DOHH2 (cell line): Measurements from ENCODE around the gene DDX59.

ENCODE experiments used
- H3F3A ChIP-seq: fragments of 200-600 bp; sonication (generic), shearing (Covaris generic); 2 replicates; pipeline ENCODE4 v1.6.0; 2016; ENCODE audit warnings: antibody characterized with exemption, mild to moderate bottlenecking; ENCODE audit not compliant: control insufficient read depth, insufficient read depth
- H3K27ac ChIP-seq: fragments of 200-600 bp; sonication (generic); 2 replicates; pipeline ENCODE4 v1.5.1; 2014; ENCODE audit warnings: low read depth, mild to moderate bottlenecking, low read length, moderate library complexity
- H3K27me3 ChIP-seq: fragments of 200-600 bp; sonication (generic); 2 replicates; pipeline ENCODE4 v1.6.1; 2014; ENCODE audit warnings: mild to moderate bottlenecking, low read length, mixed read lengths; ENCODE audit not compliant: control insufficient read depth
- H3K36me3 ChIP-seq: fragments of 200-600 bp; sonication (generic); 2 replicates; pipeline ENCODE4 v1.6.1; 2014; ENCODE audit warnings: mild to moderate bottlenecking, low read length, moderate library complexity, mixed read lengths; ENCODE audit not compliant: control insufficient read depth
- H3K4me1 ChIP-seq: fragments of 200-600 bp; sonication (generic); 2 replicates; pipeline ENCODE4 v1.6.1; 2014; ENCODE audit warnings: mild to moderate bottlenecking, low read length, mixed read lengths; ENCODE audit not compliant: control insufficient read depth
- H3K4me2 ChIP-seq: fragments of 200-600 bp; sonication (generic); 2 replicates; pipeline ENCODE4 v1.6.0; 2014; ENCODE audit warnings: mild to moderate bottlenecking, low read length, moderate library complexity
- H3K4me3 ChIP-seq: fragments of 200-600 bp; sonication (generic); 2 replicates; pipeline ENCODE4 v1.5.1; 2014; ENCODE audit warnings: mild to moderate bottlenecking, low read length, mixed read lengths
- H3K79me2 ChIP-seq: fragments of 200-600 bp; sonication (generic); 2 replicates; pipeline ENCODE4 v1.6.1; 2014; ENCODE audit warnings: mild to moderate bottlenecking, low read length, mixed read lengths; ENCODE audit not compliant: control insufficient read depth
- H3K9me2 ChIP-seq: fragments of 200-600 bp; sonication (generic); replicated peaks from 2 replicates; pipeline ENCODE4 v1.6.1; 2014; ENCODE audit warnings: mild to moderate bottlenecking, low read length, mixed read lengths; ENCODE audit not compliant: control insufficient read depth
- H3K9me3 ChIP-seq: fragments of 200-600 bp; sonication (generic); 2 replicates; pipeline ENCODE4 v1.6.1; 2014; ENCODE audit warnings: antibody characterized with exemption, low read length, mixed read lengths; ENCODE audit not compliant: control insufficient read depth, insufficient read depth
- H4K20me1 ChIP-seq: fragments of 200-600 bp; sonication (generic); 2 replicates; pipeline ENCODE4 v1.6.0; 2014; ENCODE audit warnings: low read depth, mild to moderate bottlenecking, antibody characterized with exemption, low read length, moderate library complexity; ENCODE audit not compliant: control insufficient read depth, insufficient read depth
- CTCF ChIP-seq: fragments of 200-600 bp; sonication (generic); IDR thresholded peaks from one replicate; pipeline ENCODE4 v1.5.1; 2014; ENCODE audit warnings: antibody characterized with exemption, mild to moderate bottlenecking, low read depth, low read length; ENCODE audit not compliant: poor library complexity, severe bottlenecking
- EZH2phosphoT487 ChIP-seq: fragments of 200-600 bp; sonication (generic); IDR thresholded peaks from 2 replicates; pipeline ENCODE4 v1.6.1; 2017; ENCODE audit warnings: borderline replicate concordance, mild to moderate bottlenecking, antibody characterized with exemption, low read length, moderate library complexity, mixed read lengths

DDX59 gene

GRCh38 chr1:200706111-200706814 is 36.6 kb upstream of the DDX59 start:
- Histone ChIP-seq H3K4me3 (no peak overlapping the region), H3K27ac (no peak overlapping the region), H3K4me2 (no peak overlapping the region), H3K4me1 (no peaks in the 10 kb centered on the region), H3K9me3 (no peaks in the 10 kb centered on the region), H3K36me3 (no peaks in the 10 kb centered on the region), H3F3A (no peaks in the 10 kb centered on the region), H3K9me2 (no peaks in the 10 kb centered on the region), H3K79me2 (no peaks in the 10 kb centered on the region), H4K20me1 (no peaks in the 10 kb centered on the region), H3K27me3 (peaks cover 3% of the 10 kb centered on the region; the same call in 1 of the 2 replicates)
- no peak for TF ChIP-seq EZH2phosphoT487

- Histone ChIP-seq H3K36me3 (no peaks in the 10 kb centered on the region), H3K27ac (no peak overlapping the region)
- no peak for TF ChIP-seq CTCF
- TF ChIP-seq EZH2phosphoT487: no peak
Observed at GRCh38 chr1:200704986-200705500, 35.3 kb upstream of the DDX59 start.

GRCh38 chr1:200699871-200700270 is 30.2 kb upstream of the DDX59 start:
- TF ChIP-seq EZH2phosphoT487 (no peak), CTCF (no peak)
- H3K36me3 ChIP-seq: no peaks in the 10 kb centered on the region
- no peaks in the 10 kb centered on the region for H3K9me2 ChIP-seq
- no peak overlapping the region for H3K27ac ChIP-seq
- H3K79me2 ChIP-seq: no peaks in the 10 kb centered on the region
- no peaks in the 10 kb centered on the region for H4K20me1 ChIP-seq
- H3K4me1 ChIP-seq: peaks cover 3% of the 10 kb centered on the region; the same call in 1 of the 2 replicates
- peaks cover 7% of the 10 kb centered on the region; the same call in 1 of the 2 replicates for H3K27me3 ChIP-seq
- no peak overlapping the region for H3K4me3 ChIP-seq
- no peaks in the 10 kb centered on the region for H3F3A ChIP-seq
- no peak overlapping the region for H3K4me2 ChIP-seq
- no peaks in the 10 kb centered on the region for H3K9me3 ChIP-seq

More at GRCh38 chr1:200704986-200705500, 35.3 kb upstream of the DDX59 start:
- peaks cover under 1% of the 10 kb centered on the region; the same call in 1 of the 2 replicates for H3K4me1 ChIP-seq
- H3K9me2 ChIP-seq: no peaks in the 10 kb centered on the region
- no peaks in the 10 kb centered on the region for H3K79me2 ChIP-seq
- H3F3A ChIP-seq: no peaks in the 10 kb centered on the region
- H3K27me3 ChIP-seq: peaks cover 3% of the 10 kb centered on the region; the same call in 1 of the 2 replicates
- no peaks in the 10 kb centered on the region for H4K20me1 ChIP-seq
- no peaks in the 10 kb centered on the region for H3K9me3 ChIP-seq
- H3K4me2 ChIP-seq: no peak overlapping the region
- H3K4me3 ChIP-seq: no peak overlapping the region

- Histone ChIP-seq H3K36me3 (no peaks in the 10 kb centered on the region), H3K4me2 (no peak overlapping the region), H3K79me2 (no peaks in the 10 kb centered on the region), H3K9me2 (no peaks in the 10 kb centered on the region), H3K9me3 (no peaks in the 10 kb centered on the region), H3K4me1 (no peaks in the 10 kb centered on the region), H3K27ac (no peak overlapping the region), H4K20me1 (no peaks in the 10 kb centered on the region), H3K4me3 (no peak overlapping the region), H3K27me3 (0 out of 2 replicates have a peak, but pooled peaks cover 12% of the 10 kb centered on the region), H3F3A (no peaks in the 10 kb centered on the region)
- TF ChIP-seq CTCF (no peak), EZH2phosphoT487 (no peak)
Observed at GRCh38 chr1:200694738-200695137, 25.0 kb upstream of the DDX59 start.
